Stimulated activated CD4-positive, alpha-beta T cell treated with anti-CD3 and anti-CD28 coated beads, Interleukin-12 subunit alpha, Interleukin-12 subunit beta, amount 100 ng/mL, for 48 hours (primary cell): ENCODE results near the gene ZFPL1.

Source experiments
- DNase-seq, 3 donors: peaks; one replicate each; pipeline ENCODE4 v3.0.0-alpha.2; 2020; ENCODE audit warnings: low read depth in 2 of 3, low spot score in 1 of 3

ZFPL1 gene

GRCh38 chr11:65127473-65128181 is 43.6 kb downstream of the ZFPL1 start:
- DNase-seq = no peak

GRCh38 chr11:65128182-65129145 is 44.4 kb downstream of the ZFPL1 start:
- no peak for DNase-seq

GRCh38 chr11:65129649-65130441 is 45.8 kb downstream of the ZFPL1 start:
- DNase-seq = no peak

- no peak for DNase-seq
Measured at GRCh38 chr11:65130631-65131416, 46.8 kb downstream of the ZFPL1 start.

GRCh38 chr11:65131417-65131776 is 47.4 kb downstream of the ZFPL1 start:
- DNase-seq = no peak

- no peak for DNase-seq
Measured at GRCh38 chr11:65131895-65132237, 47.8 kb downstream of the ZFPL1 start.

GRCh38 chr11:65132238-65132987 is 48.4 kb downstream of the ZFPL1 start:
- no peak for DNase-seq

- DNase-seq = peak in 1 of 3 donors; percentile 61
Measured at GRCh38 chr11:65132988-65133700, 49.1 kb downstream of the ZFPL1 start.

GRCh38 chr11:65133724-65134123 is 49.7 kb downstream of the ZFPL1 start:
- no peak for DNase-seq

GRCh38 chr11:65134240-65134951 is 50.4 kb downstream of the ZFPL1 start, which contains the start of gene SYVN1:
Gene SYVN1 (minus strand): TSS chr11:65134519. CDS start chr11:65133601, 918 bp downstream.
- DNase-seq = peak; percentile 82 to 90 (median 84)

GRCh38 chr11:65134952-65135632 is 51.1 kb downstream of the ZFPL1 start:
- peak; percentile 74 to 79 (median 74) for DNase-seq

GRCh38 chr11:65135633-65136145 is 51.7 kb downstream of the ZFPL1 start:
- no peak for DNase-seq

GRCh38 chr11:65136515-65137096 is 52.6 kb downstream of the ZFPL1 start:
- no peak for DNase-seq
